ENCODE measurements around the gene CADM1. TPM values are rescaled to one million over a fixed set of nuclear protein-coding genes. Genes with fewer than 3 reads are reported as not detected.

CADM1 gene
- total RNA-seq, 1 donor, result 0.45 TPM

GRCh38 chr11:115361025-115361424 lies 143.2 kb downstream of the CADM1 start:
- no peak overlapping the region for H3K4me3 ChIP-seq (ENCODE audit: low read depth, low read length)
- DNase-seq (ENCODE audit: low read depth), result no peak
- TF ChIP-seq CTCF (IDR thresholded peaks at IDR 0.05; ENCODE audit: insufficient read depth, low read length), result no peak

GRCh38 chr11:115360186-115360824 lies 143.9 kb downstream of the CADM1 start:
- TF ChIP-seq CTCF (IDR thresholded peaks at IDR 0.05; ENCODE audit: insufficient read depth, low read length), result no peak
- DNase-seq (ENCODE audit: low read depth), result no peak
- no peak overlapping the region for H3K4me3 ChIP-seq (ENCODE audit: low read depth, low read length)

GRCh38 chr11:115357066-115357465 lies 147.1 kb downstream of the CADM1 start:
- H3K4me3 ChIP-seq (ENCODE audit: low read depth, low read length), result no peak overlapping the region
- DNase-seq (ENCODE audit: low read depth), result no peak
- no peak for TF ChIP-seq CTCF (IDR thresholded peaks at IDR 0.05; ENCODE audit: insufficient read depth, low read length)

GRCh38 chr11:115352805-115353485 lies 151.3 kb downstream of the CADM1 start:
- no peak overlapping the region for H3K4me3 ChIP-seq (ENCODE audit: low read depth, low read length)
- no peak for DNase-seq (ENCODE audit: low read depth)
- no peak for TF ChIP-seq CTCF (IDR thresholded peaks at IDR 0.05; ENCODE audit: insufficient read depth, low read length)

GRCh38 chr11:115349335-115350017 lies 154.7 kb downstream of the CADM1 start:
- H3K4me3 ChIP-seq (ENCODE audit: low read depth, low read length), result no peak overlapping the region
- no peak for DNase-seq (ENCODE audit: low read depth)
- TF ChIP-seq CTCF (IDR thresholded peaks at IDR 0.05; ENCODE audit: insufficient read depth, low read length), result no peak

- TF ChIP-seq CTCF (IDR thresholded peaks at IDR 0.05; ENCODE audit: insufficient read depth, low read length), result no peak
- no peak for DNase-seq (ENCODE audit: low read depth)
- no peak overlapping the region for H3K4me3 ChIP-seq (ENCODE audit: low read depth, low read length)
These were observed 155.8 kb downstream of the CADM1 start for GRCh38 chr11:115348416-115348815.

Measured in fibroblast of the aortic adventitia (primary cell).